ENCODE measurements around the gene LDB1.
A peak's percentile ranks its signal among the peaks of the same experiment; 100 is the strongest.

LDB1 gene

DNA sequence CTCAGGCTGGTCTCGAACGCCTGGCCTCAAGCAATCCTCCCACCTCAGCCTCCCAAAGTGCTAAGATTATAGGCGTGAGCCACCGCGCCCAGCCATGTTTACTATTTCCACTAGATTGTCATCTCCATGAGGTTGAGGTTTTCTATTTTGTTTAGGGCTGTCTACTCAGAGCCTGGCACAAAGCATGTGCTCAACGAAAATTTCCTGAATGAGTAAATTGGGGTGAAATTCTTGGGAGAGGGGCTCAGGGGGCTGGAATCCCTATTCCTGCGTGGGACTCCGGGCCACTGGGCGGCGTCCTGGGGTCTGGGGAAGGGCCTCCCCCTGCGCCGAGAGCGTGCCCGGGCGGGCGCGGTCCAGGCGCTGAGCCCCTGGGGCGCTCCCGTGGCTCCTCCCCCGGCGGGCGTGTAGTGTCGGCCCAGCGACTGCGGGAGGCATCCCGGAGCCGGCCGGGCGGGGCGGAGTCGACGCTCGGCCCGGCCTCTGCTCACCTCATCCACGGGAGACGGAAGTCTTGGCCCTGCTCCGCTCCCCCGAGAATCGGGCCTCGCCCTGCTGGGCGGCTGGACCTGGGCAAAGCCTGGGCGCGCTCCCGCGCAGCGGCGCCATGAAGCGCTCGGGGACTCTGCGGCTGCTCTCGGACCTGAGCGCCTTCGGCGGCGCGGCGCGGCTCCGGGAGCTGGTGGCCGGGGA, 55.2 kb downstream of the LDB1 start, which contains the start of gene HPS6:
Gene HPS6 (plus strand): TSS at position 482 of the 693 bp plus-strand sequence. CDS start 126 bp downstream, at position 608.
- DNase-seq (ENCODE audit: low read depth in 2 of 2): peak; percentile 72 to 75

DNA sequence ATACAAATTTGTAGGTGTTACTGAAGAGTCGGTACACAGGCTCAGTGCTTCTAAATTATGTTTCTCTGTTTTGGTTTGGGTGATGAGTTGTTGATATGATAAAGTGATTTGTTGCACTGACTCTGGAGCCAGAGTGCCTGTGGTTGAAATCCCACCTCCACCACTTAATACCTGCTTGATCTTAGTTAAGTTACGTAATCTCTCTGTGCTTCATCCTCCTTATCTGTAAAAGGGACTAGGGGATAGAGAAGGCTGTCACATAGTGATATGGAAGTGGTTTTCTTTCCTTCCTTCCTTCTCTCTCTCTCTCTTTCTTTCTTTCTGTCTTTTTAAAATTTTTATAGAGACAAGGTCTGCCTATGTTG, 55.7 kb downstream of the LDB1 start:
- no peak for DNase-seq (ENCODE audit: low read depth in 2 of 2)

DNA sequence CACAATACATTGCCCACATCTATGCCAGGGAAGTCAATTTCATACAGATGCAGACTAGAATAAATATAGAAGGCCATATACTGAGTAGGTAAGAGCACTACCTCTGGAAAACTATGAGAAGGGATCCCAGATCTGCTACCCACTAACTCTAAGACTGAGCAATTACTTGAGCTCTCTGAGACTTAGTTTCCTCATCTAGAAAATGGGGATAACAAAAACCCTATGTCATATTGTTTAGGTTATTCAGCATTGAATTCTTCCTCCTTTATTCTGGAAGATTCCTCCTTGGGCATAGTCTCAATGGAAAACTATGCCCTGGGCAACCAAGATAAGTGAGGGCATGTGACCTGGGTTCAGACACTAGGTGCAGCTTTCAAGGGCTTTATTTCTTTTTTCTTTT, 60.2 kb downstream of the LDB1 start:
- DNase-seq (ENCODE audit: low read depth in 2 of 2): no peak

All from stimulated activated CD8-positive, alpha-beta memory T cell treated with anti-CD3 and anti-CD28 coated beads, Interleukin-2, amount 100 ng/mL, for 1 hour (primary cell).